OCI-LY1 (cell line): Measurements from ENCODE around the gene PICK1.

Source experiments
- H2AFZ ChIP-seq: fragments of 200-600 bp; sonication (generic), shearing (Covaris generic); 2 replicates; pipeline ENCODE4 v1.6.0; 2014; ENCODE audit warnings: antibody characterized with exemption, mild to moderate bottlenecking, low read length
- H3F3A ChIP-seq: fragments of 200-600 bp; sonication (generic), shearing (Covaris generic); 2 replicates; pipeline ENCODE4 v1.6.0; 2014; ENCODE audit warnings: mild to moderate bottlenecking, antibody characterized with exemption, low read length, moderate library complexity; ENCODE audit not compliant: insufficient read depth
- H3K27ac ChIP-seq: fragments of 200-600 bp; sonication (generic); 2 replicates; pipeline ENCODE4 v1.5.1; 2014; ENCODE audit warnings: low read length, mixed run types, mild to moderate bottlenecking, low read depth; ENCODE audit not compliant: poor library complexity, severe bottlenecking
- H3K27me3 ChIP-seq: fragments of 200-600 bp; sonication (generic); 2 replicates; pipeline ENCODE4 v1.6.0; 2014; ENCODE audit warnings: antibody characterized with exemption, mild to moderate bottlenecking, low read length, moderate library complexity; ENCODE audit not compliant: insufficient read depth
- H3K36me3 ChIP-seq: fragments of 200-600 bp; sonication (generic); 2 replicates; pipeline ENCODE4 v1.6.1; 2014; ENCODE audit warnings: mild to moderate bottlenecking, antibody characterized with exemption, low read length, moderate library complexity, mixed read lengths; ENCODE audit not compliant: insufficient read depth
- H3K4me1 ChIP-seq: fragments of 200-600 bp; sonication (generic); 2 replicates; pipeline ENCODE4 v1.5.1; 2014; ENCODE audit warnings: mild to moderate bottlenecking, low read length, moderate library complexity; ENCODE audit not compliant: insufficient read depth, severe bottlenecking
- H3K4me2 ChIP-seq: fragments of 200-600 bp; sonication (generic), shearing (Covaris generic); 2 replicates; pipeline ENCODE4 v1.6.1; 2014; ENCODE audit warnings: low read length
- H3K4me3 ChIP-seq: fragments of 200-600 bp; sonication (generic); 2 replicates; pipeline ENCODE4 v1.5.1; 2014; ENCODE audit warnings: low read length, low read depth, mild to moderate bottlenecking, mixed read lengths; ENCODE audit not compliant: poor library complexity, severe bottlenecking
- H3K79me2 ChIP-seq: fragments of 200-600 bp; shearing (Covaris generic); 2 replicates; pipeline ENCODE4 v1.6.1; 2016; ENCODE audit warnings: mixed run types, low read length, mixed read lengths; ENCODE audit not compliant: insufficient read depth
- H3K9ac ChIP-seq: fragments of 200-600 bp; sonication (generic), shearing (Covaris generic); 2 replicates; pipeline ENCODE4 v1.6.1; 2014; ENCODE audit warnings: mild to moderate bottlenecking, low read length, mixed read lengths
- H3K9me2 ChIP-seq: fragments of 200-600 bp; sonication (generic), shearing (Covaris generic); 2 replicates; pipeline ENCODE4 v1.6.1; 2014; ENCODE audit warnings: low read depth, mild to moderate bottlenecking, low read length, mixed read lengths
- H3K9me3 ChIP-seq: fragments of 200-600 bp; shearing (Covaris generic); 2 replicates; pipeline ENCODE4 v1.6.1; 2014; ENCODE audit warnings: low read length, mixed read lengths
- H4K20me1 ChIP-seq: fragments of 200-600 bp; sonication (generic), shearing (Covaris generic); 2 replicates; pipeline ENCODE4 v1.6.0; 2016; ENCODE audit warnings: mild to moderate bottlenecking, low read length; ENCODE audit not compliant: insufficient read depth
- CTCF ChIP-seq: fragments of 200-600 bp; sonication (generic), shearing (Covaris generic); IDR thresholded peaks from 2 replicates; pipeline ENCODE4 v1.5.1; 2017; ENCODE audit warnings: mild to moderate bottlenecking, antibody characterized with exemption, low read length, moderate library complexity, mixed read lengths
- EZH2 ChIP-seq: fragments of 200-600 bp; sonication (generic), shearing (Covaris generic); IDR thresholded peaks from 2 replicates; pipeline ENCODE4 v1.8.0; 2017; ENCODE audit warnings: borderline replicate concordance, mixed run types, mild to moderate bottlenecking, antibody characterized with exemption, low read length, moderate library complexity, mixed read lengths

Gene PICK1

DNA sequence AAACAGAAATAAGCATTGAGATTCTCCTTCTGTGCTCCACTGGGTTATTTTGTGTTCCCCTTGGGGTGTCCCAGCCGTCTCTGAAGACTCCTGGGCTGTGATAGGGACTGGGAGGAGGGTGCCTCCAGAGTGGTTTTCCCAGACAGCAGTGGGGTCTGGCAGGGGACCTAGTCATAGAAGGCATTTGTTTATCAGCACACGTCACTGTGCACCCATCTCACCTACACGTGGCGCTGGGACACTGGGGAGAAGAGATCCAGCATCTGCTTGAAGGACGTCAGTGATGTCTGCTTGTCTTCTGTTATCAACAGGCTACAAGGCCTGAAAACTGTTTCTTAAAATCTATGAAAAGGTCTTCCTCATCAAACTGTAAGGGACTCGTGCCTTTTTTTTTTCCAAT is 34.2 kb upstream of the PICK1 start:
- H3F3A ChIP-seq: no peaks in the 10 kb centered on the region
- no peaks in the 10 kb centered on the region for H3K79me2 ChIP-seq
- H3K4me1 ChIP-seq: no peaks in the 10 kb centered on the region
- TF ChIP-seq EZH2: no peak
- H3K9me2 ChIP-seq: no peaks in the 10 kb centered on the region
- no peaks in the 10 kb centered on the region for H3K9me3 ChIP-seq
- no peak overlapping the region for H3K27ac ChIP-seq
- H3K9ac ChIP-seq: no peak overlapping the region
- H3K36me3 ChIP-seq: no peaks in the 10 kb centered on the region
- H2AFZ ChIP-seq: no peak overlapping the region
- no peak overlapping the region for H3K4me3 ChIP-seq
- no peaks in the 10 kb centered on the region for H4K20me1 ChIP-seq
- peaks cover 11% of the 10 kb centered on the region for H3K27me3 ChIP-seq
- H3K4me2 ChIP-seq: no peak overlapping the region

GRCh38 chr22:38025514-38025913 is 31.7 kb upstream of the PICK1 start:
- H3K9me3 ChIP-seq: no peaks in the 10 kb centered on the region
- H3F3A ChIP-seq: no peaks in the 10 kb centered on the region

DNA sequence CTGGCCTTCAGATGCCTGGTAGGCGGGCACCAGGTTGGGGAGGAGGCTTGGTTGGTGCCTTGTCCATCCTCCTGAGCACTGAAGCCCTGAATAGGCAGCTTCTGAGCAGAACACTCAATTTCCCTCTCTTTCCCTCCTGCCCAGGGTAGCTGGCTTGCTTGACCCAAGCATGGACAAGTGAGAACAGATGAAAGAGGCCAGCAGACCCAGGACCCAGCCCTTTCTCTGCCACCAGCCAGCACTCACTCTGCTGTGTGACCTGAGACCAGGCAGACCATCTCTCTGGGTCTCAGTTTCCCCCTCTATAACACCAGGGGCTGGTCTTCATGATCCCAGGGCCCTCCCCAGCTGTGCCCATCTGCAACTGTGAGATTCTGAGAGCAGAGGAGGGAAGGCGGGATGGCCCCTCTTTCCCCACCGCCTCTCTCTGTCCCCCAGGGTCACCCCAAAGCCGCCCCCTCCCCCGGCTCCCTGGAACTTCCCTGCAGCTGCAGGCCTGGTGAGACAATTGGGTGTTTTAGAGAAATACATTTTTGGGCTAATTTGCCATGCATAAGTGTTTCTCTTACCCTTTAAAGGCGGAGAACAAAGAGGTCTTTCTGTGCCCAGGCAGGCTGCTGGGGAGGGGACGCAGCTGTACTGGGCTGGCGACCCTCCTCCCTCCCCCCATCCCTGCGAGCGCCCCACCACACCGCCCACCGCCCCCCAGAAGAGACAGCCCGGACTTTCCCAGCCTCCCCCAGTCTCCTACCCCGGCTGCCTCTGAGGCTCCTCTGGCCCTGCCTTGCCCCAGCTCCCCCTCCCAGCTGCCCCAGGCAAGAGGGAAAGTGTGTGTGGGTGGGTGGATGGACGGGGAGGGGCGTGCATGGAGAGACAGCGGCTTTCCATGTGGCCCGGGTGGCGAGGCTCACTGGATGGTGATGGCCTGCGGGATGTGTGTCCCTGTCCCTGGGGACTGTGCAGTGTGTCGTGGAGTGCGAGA is 30.8 kb upstream of the PICK1 start:
- Histone ChIP-seq H3K9me2 (no peaks in the 10 kb centered on the region), H3F3A (no peaks in the 10 kb centered on the region), H3K4me1 (no peaks in the 10 kb centered on the region), H3K27me3 (peaks cover 19% of the 10 kb centered on the region), H3K4me3 (no peak overlapping the region), H4K20me1 (no peaks in the 10 kb centered on the region), H3K9ac (no peak overlapping the region), H3K79me2 (no peaks in the 10 kb centered on the region), H3K27ac (no peak overlapping the region), H3K36me3 (no peaks in the 10 kb centered on the region), H2AFZ (no peak overlapping the region), H3K9me3 (no peaks in the 10 kb centered on the region), H3K4me2 (no peak overlapping the region)
- TF ChIP-seq CTCF (no peak), EZH2 (no peak)

More at GRCh38 chr22:38025514-38025913, 31.7 kb upstream of the PICK1 start:
- no peak overlapping the region for H3K4me3 ChIP-seq
- H3K4me1 ChIP-seq: no peaks in the 10 kb centered on the region
- H3K27ac ChIP-seq: no peak overlapping the region
- H3K79me2 ChIP-seq: no peaks in the 10 kb centered on the region
- H4K20me1 ChIP-seq: no peaks in the 10 kb centered on the region
- no peaks in the 10 kb centered on the region for H3K36me3 ChIP-seq
- no peak overlapping the region for H3K9ac ChIP-seq
- no peaks in the 10 kb centered on the region for H3K9me2 ChIP-seq
- no peak overlapping the region for H2AFZ ChIP-seq
- no peak overlapping the region for H3K4me2 ChIP-seq
- TF ChIP-seq CTCF (no peak), EZH2 (no peak)
- H3K27me3 ChIP-seq: peaks cover 18% of the 10 kb centered on the region
